ENCODE results near the gene NUP153.
"Not testable (repeated sequence)": the region's sequence is repeated elsewhere in the genome, so short reads cannot be mapped to it uniquely, and the experiment has no call there.

Gene NUP153

DNA sequence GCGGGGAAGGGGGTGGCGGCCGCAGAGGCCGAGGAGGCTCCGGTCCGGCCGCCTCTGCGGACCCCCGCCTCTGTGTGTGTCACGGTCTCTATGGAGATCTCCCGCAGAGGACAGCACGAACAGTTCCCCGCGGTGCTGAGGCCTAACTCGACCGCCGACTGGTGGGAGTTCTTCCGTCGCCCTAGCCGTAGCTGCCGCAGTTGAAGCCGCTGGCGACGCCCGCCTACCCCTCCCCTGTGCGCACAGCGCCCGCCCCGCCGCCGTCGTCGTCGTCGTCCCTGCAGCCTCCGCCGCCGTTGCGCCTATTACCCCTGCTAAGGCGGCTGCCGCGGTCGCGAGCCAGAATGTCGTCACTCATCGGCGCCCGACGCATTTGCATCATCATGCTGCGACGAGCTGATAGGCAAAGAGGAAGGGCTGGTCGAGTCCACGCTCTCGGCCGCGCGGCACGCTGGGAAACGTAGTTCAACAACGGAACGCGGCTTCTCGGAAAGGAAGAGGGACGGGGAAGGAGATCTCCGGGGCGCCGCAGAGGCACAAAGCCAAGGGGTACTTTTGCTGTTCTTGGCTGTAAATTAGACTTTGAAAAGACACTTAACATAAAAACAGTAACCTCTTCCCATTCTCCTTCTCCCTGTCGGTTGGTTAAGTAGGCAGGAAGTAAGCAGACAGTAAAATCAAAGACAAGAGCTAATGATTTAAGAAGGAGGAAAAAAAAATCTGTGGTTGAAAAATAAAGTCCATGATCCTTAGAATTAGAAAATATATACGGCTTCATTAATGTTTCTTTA lies at the start of gene NUP153:
Gene NUP153 (minus strand): TSS at position 346 of the 791 bp plus-strand sequence. CDS start 538 bp downstream, outside the sequence.
- Histone ChIP-seq H3K36me3 (ENCODE audit: control insufficient read depth, insufficient read depth, low read length) (no peaks in the 10 kb centered on the region), H3K4me1 (ENCODE audit: control insufficient read depth, insufficient read depth, low read length) (peaks cover 13% of the 10 kb centered on the region), H3K4me3 (ENCODE audit: low read depth, low read length) (peak within 1 kb of the TSS; percentile 80), H3K9me3 (ENCODE audit: control insufficient read depth, insufficient read depth, low read depth, low read length) (no peaks in the 10 kb centered on the region), H3K9ac (ENCODE audit: low read length) (peak within 1 kb of the TSS; percentile 97), H3K27ac (ENCODE audit: low read depth, low read length) (peak within 1 kb of the TSS; percentile 98), H3K27me3 (ENCODE audit: control insufficient read depth, insufficient read depth, low read length) (no peaks in the 10 kb centered on the region)

DNA sequence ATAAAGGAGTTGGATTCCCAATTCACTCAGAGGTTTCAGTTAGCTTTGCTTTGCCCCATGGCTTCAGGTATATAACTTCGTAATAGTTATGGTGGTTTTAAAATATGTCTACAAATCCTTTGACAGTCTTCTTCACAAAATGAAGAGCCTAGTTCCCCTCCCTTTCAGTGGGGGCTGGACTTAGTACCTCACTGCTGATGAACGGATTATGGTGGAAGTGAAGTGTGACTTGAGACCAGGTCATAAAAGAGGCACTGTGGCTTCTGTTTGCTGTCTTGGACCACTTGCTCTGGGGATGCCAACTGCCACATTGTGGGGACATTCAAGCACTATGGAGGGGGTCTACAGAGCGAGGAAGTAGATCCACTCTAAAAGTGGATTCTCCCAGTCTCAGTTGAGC lies 47.5 kb upstream of the NUP153 start:
- Histone ChIP-seq H3K9ac (ENCODE audit: low read length) (no peak overlapping the region), H3K4me1 (ENCODE audit: control insufficient read depth, insufficient read depth, low read length) (no peaks in the 10 kb centered on the region), H3K36me3 (ENCODE audit: control insufficient read depth, insufficient read depth, low read length) (no peaks in the 10 kb centered on the region), H3K27me3 (ENCODE audit: control insufficient read depth, insufficient read depth, low read length) (no peaks in the 10 kb centered on the region), H3K4me3 (ENCODE audit: low read depth, low read length) (no peak overlapping the region), H3K9me3 (ENCODE audit: control insufficient read depth, insufficient read depth, low read depth, low read length) (no peaks in the 10 kb centered on the region), H3K27ac (ENCODE audit: low read depth, low read length) (no peak overlapping the region)

DNA sequence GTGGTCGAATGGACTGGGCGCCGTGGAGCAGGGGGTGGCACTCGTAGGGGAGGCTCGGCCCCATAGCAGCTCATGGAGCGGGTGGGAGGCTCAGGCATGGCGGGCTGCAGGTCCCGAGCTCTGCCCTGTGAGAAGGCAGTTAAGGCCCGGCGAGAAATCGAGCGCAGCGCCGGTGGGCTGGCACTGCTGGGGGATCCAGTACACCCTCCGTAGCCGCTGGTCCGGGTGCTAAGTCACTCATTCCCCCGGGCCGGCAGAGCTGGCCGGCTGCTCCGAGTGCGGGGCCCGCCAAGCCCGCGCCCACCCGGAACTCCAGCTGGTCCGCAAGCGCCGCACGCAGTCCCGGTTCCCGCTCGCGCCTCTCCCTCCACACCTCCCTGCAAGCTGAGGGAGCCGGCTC lies 38.6 kb upstream of the NUP153 start:
- not testable (repeated sequence) for H3K9me3 ChIP-seq (ENCODE audit: control insufficient read depth, insufficient read depth, low read depth, low read length); H3K4me1 ChIP-seq (ENCODE audit: control insufficient read depth, insufficient read depth, low read length); H3K36me3 ChIP-seq (ENCODE audit: control insufficient read depth, insufficient read depth, low read length); H3K9ac ChIP-seq (ENCODE audit: low read length); H3K4me3 ChIP-seq (ENCODE audit: low read depth, low read length); H3K27me3 ChIP-seq (ENCODE audit: control insufficient read depth, insufficient read depth, low read length); H3K27ac ChIP-seq (ENCODE audit: low read depth, low read length)

DNA sequence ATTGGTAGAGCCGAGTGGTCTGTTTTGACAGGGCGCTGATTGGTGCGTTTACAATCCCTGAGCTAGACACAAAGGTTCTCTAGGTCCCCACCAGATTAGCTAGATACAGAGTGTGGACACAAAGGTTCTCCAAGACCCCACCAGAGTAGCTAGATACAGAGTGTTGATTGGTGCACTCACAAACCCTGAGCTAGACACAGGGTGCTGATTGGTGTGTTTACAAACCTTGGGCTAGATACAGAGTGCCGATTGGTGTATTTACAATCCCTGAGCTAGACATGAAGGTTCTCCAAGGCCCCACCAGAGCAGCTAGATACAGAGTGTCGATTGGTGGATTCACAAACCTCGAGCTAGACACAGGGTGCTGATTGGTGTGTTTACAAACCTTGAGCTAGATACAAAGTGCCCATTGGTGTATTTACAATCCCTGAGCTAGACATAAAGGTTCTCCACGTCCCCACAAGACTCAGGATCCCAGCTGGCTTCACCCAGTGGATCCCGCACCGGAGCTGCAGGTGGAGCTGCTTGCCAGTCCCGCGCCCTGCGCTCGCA lies 38.1 kb upstream of the NUP153 start:
- not testable (repeated sequence) for H3K4me1 ChIP-seq (ENCODE audit: control insufficient read depth, insufficient read depth, low read length); H3K9me3 ChIP-seq (ENCODE audit: control insufficient read depth, insufficient read depth, low read depth, low read length); H3K27ac ChIP-seq (ENCODE audit: low read depth, low read length); H3K9ac ChIP-seq (ENCODE audit: low read length); H3K27me3 ChIP-seq (ENCODE audit: control insufficient read depth, insufficient read depth, low read length); H3K4me3 ChIP-seq (ENCODE audit: low read depth, low read length); H3K36me3 ChIP-seq (ENCODE audit: control insufficient read depth, insufficient read depth, low read length)

DNA sequence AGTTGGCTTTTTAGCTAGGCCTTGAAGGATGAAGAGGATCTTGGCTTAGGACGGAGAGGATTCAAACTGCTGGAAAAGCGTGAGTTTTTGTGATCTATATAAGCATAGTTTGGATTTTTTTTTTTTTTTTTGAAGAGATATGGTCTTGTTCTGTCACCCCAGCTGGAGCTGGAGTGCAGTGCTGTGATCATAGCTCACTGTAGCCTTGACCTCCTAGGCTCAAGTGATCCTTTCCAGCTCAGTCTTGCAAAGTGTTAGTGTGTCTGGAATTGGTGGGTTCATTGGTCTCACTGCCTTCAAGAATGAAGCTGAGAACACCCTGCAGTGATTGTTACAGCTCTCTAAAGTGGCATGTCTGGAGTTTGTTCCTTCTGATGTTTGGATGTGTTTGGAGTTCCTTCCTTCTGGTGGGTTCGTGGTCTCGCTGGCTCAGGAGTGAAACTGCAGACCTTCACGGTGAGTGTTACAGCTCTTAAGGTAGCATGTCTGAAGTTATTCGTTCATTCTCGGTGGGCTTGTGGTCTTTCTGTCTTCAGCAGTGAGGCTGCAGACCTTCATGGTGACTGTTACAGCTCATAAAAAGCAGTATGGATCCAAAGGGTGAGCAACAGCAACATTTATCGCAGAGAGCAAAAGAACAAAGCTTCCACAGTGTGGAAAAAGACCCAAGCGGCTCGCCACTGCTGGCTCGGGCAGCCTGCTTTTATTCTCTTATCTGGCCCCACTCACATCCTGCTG lies 37.5 kb upstream of the NUP153 start:
- Histone ChIP-seq H3K27ac (ENCODE audit: low read depth, low read length) (no peak overlapping the region), H3K9ac (ENCODE audit: low read length) (no peak overlapping the region), H3K27me3 (ENCODE audit: control insufficient read depth, insufficient read depth, low read length) (no peaks in the 10 kb centered on the region), H3K9me3 (ENCODE audit: control insufficient read depth, insufficient read depth, low read depth, low read length) (no peaks in the 10 kb centered on the region), H3K4me1 (ENCODE audit: control insufficient read depth, insufficient read depth, low read length) (no peaks in the 10 kb centered on the region), H3K36me3 (ENCODE audit: control insufficient read depth, insufficient read depth, low read length) (no peaks in the 10 kb centered on the region), H3K4me3 (ENCODE audit: low read depth, low read length) (no peak overlapping the region)

DNA sequence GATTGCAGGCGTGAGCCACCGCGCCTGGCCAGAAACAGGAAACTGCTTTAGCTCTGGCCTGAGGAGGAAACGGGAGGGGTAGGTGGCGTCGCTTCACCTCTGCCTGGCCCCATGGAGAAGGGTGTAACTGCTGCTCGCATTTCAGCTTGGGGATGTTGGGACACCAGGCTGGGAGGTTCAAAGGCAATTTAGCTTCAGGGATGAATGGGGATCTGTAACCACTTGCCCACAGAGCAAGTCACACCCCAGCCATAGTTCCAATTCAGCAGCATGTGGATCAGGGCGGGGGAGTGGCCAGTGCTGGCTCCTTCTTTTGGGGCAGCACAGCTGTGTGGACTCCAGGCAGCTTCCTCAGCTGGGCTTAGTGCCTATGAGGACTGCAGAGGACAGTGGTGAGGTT lies 34.8 kb upstream of the NUP153 start:
- Histone ChIP-seq H3K27ac (ENCODE audit: low read depth, low read length) (no peak overlapping the region), H3K36me3 (ENCODE audit: control insufficient read depth, insufficient read depth, low read length) (no peaks in the 10 kb centered on the region), H3K27me3 (ENCODE audit: control insufficient read depth, insufficient read depth, low read length) (no peaks in the 10 kb centered on the region), H3K4me1 (ENCODE audit: control insufficient read depth, insufficient read depth, low read length) (no peaks in the 10 kb centered on the region), H3K9me3 (ENCODE audit: control insufficient read depth, insufficient read depth, low read depth, low read length) (peaks cover 22% of the 10 kb centered on the region), H3K9ac (ENCODE audit: low read length) (no peak overlapping the region), H3K4me3 (ENCODE audit: low read depth, low read length) (no peak overlapping the region)

DNA sequence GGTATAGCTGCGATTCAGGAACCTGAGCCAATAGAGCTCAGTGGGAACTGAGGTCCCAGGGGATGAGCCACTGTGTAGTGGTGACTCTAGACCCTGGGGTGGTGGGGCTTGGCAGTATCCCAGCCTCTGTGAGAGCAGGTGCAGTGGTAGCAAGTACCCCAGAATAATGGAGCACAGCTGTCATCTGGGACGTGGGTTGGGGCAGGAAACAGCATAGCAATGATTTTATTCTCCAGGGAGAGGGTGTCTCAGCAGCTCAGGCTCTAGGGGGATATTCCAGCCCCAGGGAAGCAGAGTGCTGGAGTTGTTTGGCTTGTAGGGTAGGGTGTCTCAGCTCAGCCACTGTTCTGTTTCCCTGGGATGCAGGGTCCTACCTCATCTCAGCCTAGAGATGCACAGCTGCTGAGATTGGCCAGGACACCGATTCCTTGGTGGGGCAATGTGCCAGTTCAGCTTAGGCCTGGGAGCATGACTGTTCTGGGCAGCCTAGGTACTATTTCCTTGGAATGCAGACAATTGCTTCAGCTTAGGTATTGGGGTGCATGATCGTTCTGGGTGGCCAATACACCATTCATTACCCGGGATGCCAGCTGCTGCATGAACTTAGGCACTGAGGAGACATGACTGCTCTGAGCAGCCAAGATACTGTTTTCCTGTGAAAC lies 34.0 kb upstream of the NUP153 start:
- H3K4me3 ChIP-seq (ENCODE audit: low read depth, low read length), result no peak overlapping the region
- H3K9ac ChIP-seq (ENCODE audit: low read length), result no peak overlapping the region
- no peaks in the 10 kb centered on the region for H3K36me3 ChIP-seq (ENCODE audit: control insufficient read depth, insufficient read depth, low read length)
- peaks cover 27% of the 10 kb centered on the region for H3K9me3 ChIP-seq (ENCODE audit: control insufficient read depth, insufficient read depth, low read depth, low read length)
- no peaks in the 10 kb centered on the region for H3K4me1 ChIP-seq (ENCODE audit: control insufficient read depth, insufficient read depth, low read length)
- H3K27ac ChIP-seq (ENCODE audit: low read depth, low read length), result no peak overlapping the region
- no peaks in the 10 kb centered on the region for H3K27me3 ChIP-seq (ENCODE audit: control insufficient read depth, insufficient read depth, low read length)

DNA sequence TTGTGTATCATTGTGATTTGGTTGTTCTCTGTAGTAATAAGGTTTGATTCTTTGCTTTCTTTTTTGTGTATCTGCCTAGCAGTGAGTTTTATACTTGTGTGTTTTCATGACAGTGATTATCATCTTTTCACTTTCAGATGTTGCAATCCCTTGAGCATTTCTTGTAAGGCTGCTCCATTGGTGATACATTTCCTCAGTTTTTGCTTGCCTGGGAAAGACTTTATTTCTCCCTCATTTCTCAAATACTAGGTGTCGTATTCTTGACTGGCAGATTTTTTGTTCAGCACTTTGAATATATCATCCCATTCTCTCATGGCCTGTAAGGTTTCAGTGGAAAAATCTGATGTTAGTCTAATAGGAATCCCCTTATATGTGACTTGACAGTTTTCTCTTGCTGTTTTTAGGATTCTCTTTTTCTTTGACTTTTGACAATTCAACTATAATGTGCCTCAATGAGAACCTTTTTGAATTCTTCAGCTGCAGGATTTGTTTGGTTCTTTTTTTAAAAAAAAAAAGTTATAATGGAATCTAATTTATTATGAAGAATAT lies 31.1 kb upstream of the NUP153 start:
- no peaks in the 10 kb centered on the region for H3K27me3 ChIP-seq (ENCODE audit: control insufficient read depth, insufficient read depth, low read length)
- no peak overlapping the region for H3K9ac ChIP-seq (ENCODE audit: low read length)
- H3K4me3 ChIP-seq (ENCODE audit: low read depth, low read length), result no peak overlapping the region
- H3K36me3 ChIP-seq (ENCODE audit: control insufficient read depth, insufficient read depth, low read length), result no peaks in the 10 kb centered on the region
- H3K9me3 ChIP-seq (ENCODE audit: control insufficient read depth, insufficient read depth, low read depth, low read length), result peaks cover 27% of the 10 kb centered on the region
- no peak overlapping the region for H3K27ac ChIP-seq (ENCODE audit: low read depth, low read length)
- H3K4me1 ChIP-seq (ENCODE audit: control insufficient read depth, insufficient read depth, low read length), result no peaks in the 10 kb centered on the region

DNA sequence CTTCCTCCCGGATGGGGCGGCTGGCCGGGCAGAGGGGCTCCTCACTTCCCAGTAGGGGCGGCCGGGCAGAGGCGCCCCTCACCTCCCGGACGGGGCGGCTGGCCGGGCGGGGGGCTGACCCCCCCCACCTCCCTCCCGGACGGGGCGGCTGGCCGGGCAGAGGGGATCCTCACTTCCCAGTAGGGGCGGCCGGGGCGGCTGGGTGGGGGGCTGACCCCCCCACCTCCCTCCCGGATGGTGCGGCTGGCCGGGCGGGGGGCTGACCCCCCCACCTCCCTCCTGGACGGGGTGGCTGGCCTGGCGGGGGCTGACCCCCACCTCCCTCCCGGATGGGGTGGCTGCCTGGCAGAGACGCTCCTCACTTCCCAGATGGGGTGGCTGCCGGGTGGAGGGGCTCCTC lies 28.6 kb upstream of the NUP153 start:
- not testable (repeated sequence) for H3K4me3 ChIP-seq (ENCODE audit: low read depth, low read length); H3K27me3 ChIP-seq (ENCODE audit: control insufficient read depth, insufficient read depth, low read length)

DNA sequence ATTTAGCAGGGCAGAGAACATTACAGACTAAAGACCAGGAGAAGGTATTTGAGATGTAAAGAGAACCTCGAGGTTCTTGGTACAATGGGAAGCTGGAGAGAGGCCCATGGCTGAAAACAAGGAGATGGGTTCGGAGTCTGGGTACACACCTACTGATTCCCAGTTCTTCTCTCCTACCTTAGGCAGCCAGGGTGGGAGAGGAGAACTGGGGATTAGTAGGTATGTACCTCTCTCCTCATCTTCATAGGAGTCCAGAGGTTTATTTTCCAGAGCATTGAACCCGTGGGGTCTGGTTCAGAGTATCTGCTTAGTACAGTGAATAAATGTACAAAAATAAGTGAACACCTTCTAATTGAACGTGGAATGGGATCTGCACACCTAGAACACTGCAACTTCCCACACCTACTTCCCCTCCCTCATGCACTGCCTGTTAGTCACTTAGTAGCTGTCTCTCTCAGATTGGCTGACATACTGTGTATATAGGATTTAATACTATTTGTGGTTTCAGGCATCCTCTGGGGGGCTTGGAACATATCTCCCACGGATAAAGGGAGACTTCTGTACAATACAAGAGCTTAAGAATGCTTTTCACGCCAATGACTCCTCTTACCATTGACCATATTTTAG lies 23.5 kb upstream of the NUP153 start:
- Histone ChIP-seq H3K4me3 (ENCODE audit: low read depth, low read length) (no peak overlapping the region), H3K36me3 (ENCODE audit: control insufficient read depth, insufficient read depth, low read length) (no peaks in the 10 kb centered on the region), H3K9me3 (ENCODE audit: control insufficient read depth, insufficient read depth, low read depth, low read length) (peaks cover 5% of the 10 kb centered on the region; the same call in 1 of the 2 replicates), H3K27ac (ENCODE audit: low read depth, low read length) (no peak overlapping the region), H3K4me1 (ENCODE audit: control insufficient read depth, insufficient read depth, low read length) (peaks cover 1% of the 10 kb centered on the region), H3K27me3 (ENCODE audit: control insufficient read depth, insufficient read depth, low read length) (no peaks in the 10 kb centered on the region), H3K9ac (ENCODE audit: low read length) (no peak overlapping the region)

More for the DNA sequence above, 28.6 kb upstream of the NUP153 start:
- H3K36me3 ChIP-seq (ENCODE audit: control insufficient read depth, insufficient read depth, low read length); H3K4me1 ChIP-seq (ENCODE audit: control insufficient read depth, insufficient read depth, low read length); H3K27ac ChIP-seq (ENCODE audit: low read depth, low read length); H3K9ac ChIP-seq (ENCODE audit: low read length): not testable (repeated sequence)
- H3K9me3 ChIP-seq (ENCODE audit: control insufficient read depth, insufficient read depth, low read depth, low read length), result peaks cover 27% of the 10 kb centered on the region
